BLaER1 (cell line): ENCODE measurements around the gene GPATCH3.
A peak's percentile ranks its signal among the peaks of the same experiment; 100 is the strongest.
"Not testable (repeated sequence)": the region's sequence is repeated elsewhere in the genome, so short reads cannot be mapped to it uniquely, and the experiment has no call there.

Experiments used
- H3K27ac ChIP-seq: shearing (Covaris generic); formaldehyde crosslinking; 2 replicates; pipeline ENCODE4 v1.8.1; 2022
- H3K27me3 ChIP-seq: shearing (Covaris generic); formaldehyde crosslinking; 2 replicates; pipeline ENCODE4 v1.8.1; 2022
- H3K36me3 ChIP-seq: shearing (Covaris generic); formaldehyde crosslinking; 2 replicates; pipeline ENCODE4 v1.8.1; 2022
- H3K4me1 ChIP-seq: shearing (Covaris generic); formaldehyde crosslinking; 2 replicates; pipeline ENCODE4 v1.8.1; 2022
- H3K4me2 ChIP-seq: shearing (Covaris generic); formaldehyde crosslinking; 2 replicates; pipeline ENCODE4 v1.8.1; 2022
- H3K4me3 ChIP-seq: shearing (Covaris generic); formaldehyde crosslinking; 2 replicates; pipeline ENCODE4 v1.8.1; 2022
- H3K9ac ChIP-seq: shearing (Covaris generic); formaldehyde crosslinking; 2 replicates; pipeline ENCODE4 v1.8.1; 2022
- H3K9me3 ChIP-seq: shearing (Covaris generic); formaldehyde crosslinking; 2 replicates; pipeline ENCODE4 v1.8.1; 2022
- H4K20me1 ChIP-seq: shearing (Covaris generic); formaldehyde crosslinking; 2 replicates; pipeline ENCODE4 v1.8.1; 2022
- Cebpa-rat ChIP-seq: shearing (Covaris generic); IDR thresholded peaks from 2 replicates; pipeline ENCODE4 v1.8.1; 2022

The GPATCH3 gene

GRCh38 chr1:26900815-26901511, 696 bp upstream of the GPATCH3 start:
- TF ChIP-seq Cebpa-rat: no peak
- peak overlapping the region; percentile 84 for H3K4me2 ChIP-seq
- H3K27me3 ChIP-seq: no peaks in the 10 kb centered on the region
- peak overlapping the region; percentile 82 for H3K4me3 ChIP-seq
- no peaks in the 10 kb centered on the region for H3K9me3 ChIP-seq
- H3K27ac ChIP-seq: peak overlapping the region; percentile 85
- H3K36me3 ChIP-seq: peaks cover 30% of the 10 kb centered on the region
- H3K4me1 ChIP-seq: peaks cover 22% of the 10 kb centered on the region
- H4K20me1 ChIP-seq: no peaks in the 10 kb centered on the region
- peak overlapping the region; percentile 88 for H3K9ac ChIP-seq

- H3K4me3 ChIP-seq: no peak overlapping the region
- H3K9ac ChIP-seq: no peak overlapping the region
- peaks cover 66% of the 10 kb centered on the region for H3K36me3 ChIP-seq
- no peaks in the 10 kb centered on the region for H3K9me3 ChIP-seq
- H3K4me2 ChIP-seq: no peak overlapping the region
- no peaks in the 10 kb centered on the region for H3K27me3 ChIP-seq
- peaks cover 22% of the 10 kb centered on the region for H3K4me1 ChIP-seq
- no peaks in the 10 kb centered on the region for H4K20me1 ChIP-seq
- H3K27ac ChIP-seq: no peak overlapping the region
- no peak for TF ChIP-seq Cebpa-rat
These were observed 2.9 kb downstream of the GPATCH3 start for GRCh38 chr1:26897351-26897750.

DNA sequence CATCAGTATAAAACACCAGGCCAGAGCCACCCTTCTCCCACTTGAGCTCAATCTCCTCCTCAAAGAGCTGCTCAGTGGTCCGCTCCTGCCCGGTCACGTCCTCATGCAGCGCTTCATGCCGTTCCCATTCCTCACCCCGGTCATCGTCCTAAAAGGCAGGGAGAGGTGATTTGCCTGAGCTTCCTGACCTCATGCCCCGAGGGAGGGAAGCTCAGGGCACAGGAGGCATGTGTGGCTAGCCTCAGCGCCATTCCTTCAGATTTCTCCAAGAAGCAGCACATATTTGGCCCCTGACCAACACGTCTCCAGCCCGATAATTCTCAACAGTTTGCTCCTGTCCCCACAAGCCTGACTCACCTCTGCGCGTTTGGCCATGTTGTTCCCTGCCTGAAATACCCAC, 6.0 kb downstream of the GPATCH3 start:
- H3K4me2 ChIP-seq: no peak overlapping the region
- H3K27ac ChIP-seq: no peak overlapping the region
- H3K9me3 ChIP-seq: no peaks in the 10 kb centered on the region
- H3K27me3 ChIP-seq: no peaks in the 10 kb centered on the region
- H3K36me3 ChIP-seq: peaks cover 75% of the 10 kb centered on the region
- TF ChIP-seq Cebpa-rat: no peak
- H4K20me1 ChIP-seq: peaks cover 6% of the 10 kb centered on the region
- H3K4me3 ChIP-seq: no peak overlapping the region
- H3K9ac ChIP-seq: 0 out of 2 replicates have a peak overlapping the region, but pooled peaks have one; percentile 19
- peaks cover 23% of the 10 kb centered on the region for H3K4me1 ChIP-seq

GRCh38 chr1:26890467-26890796, 9.8 kb downstream of the GPATCH3 start:
- TF ChIP-seq Cebpa-rat: no peak
- H3K4me3 ChIP-seq: peak overlapping the region; percentile 91
- no peaks in the 10 kb centered on the region for H3K27me3 ChIP-seq
- peaks cover 40% of the 10 kb centered on the region for H4K20me1 ChIP-seq
- H3K36me3 ChIP-seq: peaks cover 78% of the 10 kb centered on the region
- H3K9me3 ChIP-seq: no peaks in the 10 kb centered on the region
- H3K4me1 ChIP-seq: peaks cover 25% of the 10 kb centered on the region
- H3K4me2 ChIP-seq: peak overlapping the region; percentile 84
- peak overlapping the region; percentile 81 for H3K27ac ChIP-seq
- peak overlapping the region; percentile 90 for H3K9ac ChIP-seq

DNA sequence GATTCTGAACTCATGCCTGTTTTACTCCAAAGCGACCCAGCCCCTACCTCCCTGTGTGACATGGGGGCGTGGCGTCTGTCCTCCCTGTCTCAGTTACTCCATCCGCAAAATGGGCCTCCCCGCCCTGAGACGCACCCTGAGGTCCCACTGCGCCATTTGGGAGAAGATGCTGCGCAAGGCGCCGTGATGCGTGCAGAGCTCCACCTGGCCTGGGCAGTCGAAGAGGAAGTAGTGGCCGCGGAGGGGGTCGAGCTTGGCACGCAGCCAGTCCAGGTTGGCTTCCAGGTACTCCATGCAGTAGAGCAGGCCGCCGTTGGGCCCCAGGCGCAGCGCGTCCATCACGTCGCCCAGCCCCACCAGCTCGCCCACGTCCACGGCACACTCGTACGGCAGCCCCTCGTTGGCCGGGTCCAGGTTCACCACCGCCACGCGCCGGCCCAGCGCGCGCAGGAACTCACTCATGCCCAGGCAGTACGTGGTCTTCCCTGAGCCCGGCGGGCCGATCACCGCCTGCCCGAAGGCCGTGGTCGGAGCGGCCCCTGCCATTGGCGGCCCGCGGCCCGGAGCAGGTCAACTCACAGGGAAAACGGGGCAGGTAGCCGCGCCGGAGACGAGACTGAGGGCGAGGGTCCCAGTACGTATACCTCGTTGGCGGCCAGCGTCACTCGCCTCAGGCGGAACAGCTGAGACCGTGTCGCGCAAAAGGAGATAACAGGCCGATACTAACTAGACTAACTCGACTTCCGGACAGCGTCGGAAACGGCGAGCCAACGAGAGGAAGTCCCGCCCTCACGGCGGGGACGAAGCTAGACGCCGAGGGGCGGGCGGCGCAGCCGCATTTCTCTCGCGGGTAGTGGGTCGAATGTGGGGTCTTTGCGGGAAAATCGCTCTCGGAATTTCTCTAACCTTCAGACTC, 10.5 kb downstream of the GPATCH3 start, which contains the start of gene GPN2:
Gene GPN2, minus strand, starts transcription at position 733 of the 916 bp plus-strand sequence. Its CDS starts 187 bp downstream, at position 546.
- peak within 1 kb of the TSS; percentile 81 for H3K27ac ChIP-seq
- H3K4me2 ChIP-seq: peak within 1 kb of the TSS; percentile 84
- TF ChIP-seq Cebpa-rat: no peak
- no peaks in the 10 kb centered on the region for H3K27me3 ChIP-seq
- peaks cover 78% of the 10 kb centered on the region for H3K36me3 ChIP-seq
- H3K9ac ChIP-seq: peak within 1 kb of the TSS; percentile 90
- peak within 1 kb of the TSS; percentile 91 for H3K4me3 ChIP-seq
- peaks cover 46% of the 10 kb centered on the region for H4K20me1 ChIP-seq
- H3K9me3 ChIP-seq: no peaks in the 10 kb centered on the region
- peaks cover 25% of the 10 kb centered on the region for H3K4me1 ChIP-seq

- Histone ChIP-seq H3K4me2 (no peak overlapping the region), H3K4me1 (peaks cover 25% of the 10 kb centered on the region), H3K9ac (peak overlapping the region; percentile 90; the same call in 1 of the 2 replicates), H3K27ac (no peak overlapping the region), H3K4me3 (no peak overlapping the region), H3K9me3 (no peaks in the 10 kb centered on the region), H4K20me1 (peaks cover 52% of the 10 kb centered on the region), H3K36me3 (peaks cover 78% of the 10 kb centered on the region), H3K27me3 (no peaks in the 10 kb centered on the region)
- no peak for TF ChIP-seq Cebpa-rat
These were observed 12.0 kb downstream of the GPATCH3 start for GRCh38 chr1:26888231-26888630.

DNA sequence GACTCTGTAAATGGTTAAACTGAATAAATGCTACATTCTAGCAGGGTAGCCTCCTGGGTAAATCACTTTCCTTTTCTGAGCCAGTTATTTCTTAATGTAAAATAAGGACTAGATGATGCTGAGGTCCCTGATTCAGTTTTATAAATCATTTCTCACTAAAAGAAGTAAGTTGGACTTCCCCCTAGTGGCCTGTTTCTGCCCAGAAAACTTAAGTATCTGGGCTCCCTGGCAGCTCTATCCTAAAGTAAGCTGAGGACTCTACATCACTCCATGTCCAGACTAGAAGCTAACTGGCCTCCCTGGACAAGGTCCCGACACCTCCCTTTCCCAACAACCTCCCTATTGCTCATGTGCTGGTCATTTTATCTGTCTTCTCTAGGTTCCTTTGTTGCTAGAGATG, 13.1 kb downstream of the GPATCH3 start:
- Histone ChIP-seq H3K4me2 (no peak overlapping the region), H3K9me3 (no peaks in the 10 kb centered on the region), H3K4me1 (peaks cover 25% of the 10 kb centered on the region), H3K27me3 (no peaks in the 10 kb centered on the region), H3K27ac (no peak overlapping the region), H3K9ac (no peak overlapping the region), H4K20me1 (peaks cover 59% of the 10 kb centered on the region), H3K36me3 (peaks cover 78% of the 10 kb centered on the region), H3K4me3 (no peak overlapping the region)
- no peak for TF ChIP-seq Cebpa-rat

DNA sequence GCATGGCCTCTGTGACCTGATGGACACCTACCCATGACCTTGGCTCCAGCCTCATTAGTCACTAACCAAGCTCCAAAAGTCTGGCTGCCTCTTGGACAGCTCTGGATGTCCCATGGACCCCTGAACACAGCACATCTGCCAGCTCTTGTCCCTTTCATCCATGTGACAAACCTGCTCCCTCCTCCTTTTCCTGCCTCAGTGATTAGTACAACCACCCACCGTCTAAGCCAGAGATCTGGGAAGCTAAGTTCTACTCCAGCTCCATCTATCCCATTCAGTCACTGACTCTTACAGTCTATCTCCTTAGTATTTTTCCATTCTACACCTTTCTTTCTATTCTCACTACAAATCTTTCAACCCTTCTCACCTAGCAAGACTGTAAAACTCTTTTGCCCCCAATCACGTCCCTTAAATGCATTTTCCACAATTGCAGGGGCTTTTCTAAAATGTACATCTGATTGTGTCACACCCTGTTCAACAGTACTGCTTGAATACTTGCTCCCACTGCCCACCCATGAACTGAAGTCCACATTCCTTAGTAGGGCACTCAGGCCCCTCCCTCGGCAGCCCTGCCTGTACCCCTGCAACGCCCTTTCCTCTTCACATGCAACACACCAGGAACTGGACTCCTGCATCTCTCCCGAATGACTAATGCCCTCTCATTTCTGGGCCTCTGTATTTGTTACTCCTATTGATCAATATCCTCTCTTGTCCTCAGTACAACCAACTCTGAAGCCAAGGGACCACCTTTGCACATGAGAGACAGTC, 17.4 kb downstream of the GPATCH3 start:
- no peak overlapping the region for H3K9ac ChIP-seq
- no peak overlapping the region for H3K27ac ChIP-seq
- no peak overlapping the region for H3K4me2 ChIP-seq
- peaks cover 98% of the 10 kb centered on the region for H3K36me3 ChIP-seq
- no peaks in the 10 kb centered on the region for H3K27me3 ChIP-seq
- H4K20me1 ChIP-seq: peaks cover 68% of the 10 kb centered on the region
- H3K4me3 ChIP-seq: no peak overlapping the region
- H3K4me1 ChIP-seq: no peaks in the 10 kb centered on the region
- H3K9me3 ChIP-seq: no peaks in the 10 kb centered on the region
- no peak for TF ChIP-seq Cebpa-rat

GRCh38 chr1:26881611-26882010, 18.7 kb downstream of the GPATCH3 start:
- not testable (repeated sequence) for H3K27ac ChIP-seq, H3K4me2 ChIP-seq, H3K4me3 ChIP-seq, H3K4me1 ChIP-seq, H3K9me3 ChIP-seq, H3K27me3 ChIP-seq, H3K9ac ChIP-seq
- peaks cover 98% of the 10 kb centered on the region for H3K36me3 ChIP-seq
- peaks cover 58% of the 10 kb centered on the region for H4K20me1 ChIP-seq
